ENCODE data around the gene HEXA. TPM values are rescaled to one million over a fixed set of nuclear protein-coding genes. Genes with fewer than 3 reads are reported as not detected.

HEXA gene
- total RNA-seq, 1 donor from 2014 or later = 102 TPM

Other genes starting within 250 kb of the HEXA start
- gene GRAMD2A, start 178.2 kb downstream of the HEXA start, total RNA-seq = 6.7 TPM
- 385 TPM for gene PKM, start 144.8 kb downstream of the HEXA start, total RNA-seq
- gene PARP6, start 103.5 kb downstream of the HEXA start, total RNA-seq = 113 TPM
- gene CELF6, start 55.9 kb downstream of the HEXA start, total RNA-seq = 3.3 TPM
- not detected for gene TMEM202, start 22.3 kb upstream of the HEXA start, total RNA-seq
- gene ARIH1, start 98.3 kb upstream of the HEXA start, total RNA-seq = 175 TPM